ENCODE results near the gene SLC1A5. TPM values are rescaled to one million over a fixed set of nuclear protein-coding genes. Genes with fewer than 3 reads are reported as not detected.
A peak's percentile ranks its signal among the peaks of the same experiment; 100 is the strongest.

SLC1A5 gene
- total and polyA plus RNA-seq, 7 donors, result 3.2 to 12.6 (median 7.8) TPM

DNA sequence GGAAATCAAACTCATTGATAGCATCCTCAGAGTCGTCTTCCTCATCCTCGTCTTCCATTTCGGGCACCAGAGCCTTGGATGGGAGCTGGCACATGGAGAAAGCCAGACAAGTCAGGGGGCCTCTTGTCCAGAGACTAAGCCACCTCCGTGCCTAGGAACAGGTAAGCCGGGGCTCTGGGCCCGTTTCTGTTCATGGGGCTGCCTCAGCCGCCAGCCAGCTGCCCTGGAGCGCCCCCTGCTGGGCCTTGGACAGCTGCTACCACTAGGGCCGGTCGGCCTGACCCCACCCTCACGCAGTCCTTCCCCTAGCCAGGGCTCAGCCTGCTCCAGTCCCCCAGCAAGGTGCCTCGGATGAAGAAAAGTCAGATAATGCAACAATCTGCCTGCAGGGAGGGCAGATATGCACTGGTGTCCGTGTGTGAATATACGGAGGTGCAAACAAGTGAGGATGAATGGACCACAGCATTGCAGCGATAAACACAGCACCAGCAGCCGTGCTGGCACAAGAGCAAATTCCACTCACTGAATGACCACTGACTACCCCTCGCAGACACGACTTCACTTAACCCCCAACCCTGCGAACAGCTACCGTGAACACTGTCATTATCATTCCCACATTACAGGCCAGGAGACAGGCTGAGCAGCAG, 59.6 kb downstream of the SLC1A5 start:
- no peaks in the 10 kb centered on the region for H3K9me3 ChIP-seq
- ATAC-seq (peak; percentile 71 to 80 (median 74)), DNase-seq (peak; percentile 80 to 85)
- H3K4me3 ChIP-seq, result no peak overlapping the region
- H3K27me3 ChIP-seq (ENCODE audit: insufficient read depth in 3 of 3, low read length in 2 of 3), result no peaks in the 10 kb centered on the region
- intact Hi-C loops (cut with DNase I), result loop anchor here in 1 of 2 donors (2.0 kb wide), 1 partner anchor 16 kb away; no protein-coding TSS in a partner anchor
- H3K36me3 ChIP-seq (ENCODE audit: insufficient read depth in 1 of 2, low read depth in 1 of 2), result peaks cover 0 to 100% of the 10 kb centered on the region in 2 donors
- no peaks in the 10 kb centered on the region for H3K4me1 ChIP-seq
- WGBS, 3 donors, result 40 to 49% (median 41%) methylated on average over 20 of the region's 20 CpGs
- H3K27ac ChIP-seq, result no peak overlapping the region
- TF ChIP-seq, protein P1, sequence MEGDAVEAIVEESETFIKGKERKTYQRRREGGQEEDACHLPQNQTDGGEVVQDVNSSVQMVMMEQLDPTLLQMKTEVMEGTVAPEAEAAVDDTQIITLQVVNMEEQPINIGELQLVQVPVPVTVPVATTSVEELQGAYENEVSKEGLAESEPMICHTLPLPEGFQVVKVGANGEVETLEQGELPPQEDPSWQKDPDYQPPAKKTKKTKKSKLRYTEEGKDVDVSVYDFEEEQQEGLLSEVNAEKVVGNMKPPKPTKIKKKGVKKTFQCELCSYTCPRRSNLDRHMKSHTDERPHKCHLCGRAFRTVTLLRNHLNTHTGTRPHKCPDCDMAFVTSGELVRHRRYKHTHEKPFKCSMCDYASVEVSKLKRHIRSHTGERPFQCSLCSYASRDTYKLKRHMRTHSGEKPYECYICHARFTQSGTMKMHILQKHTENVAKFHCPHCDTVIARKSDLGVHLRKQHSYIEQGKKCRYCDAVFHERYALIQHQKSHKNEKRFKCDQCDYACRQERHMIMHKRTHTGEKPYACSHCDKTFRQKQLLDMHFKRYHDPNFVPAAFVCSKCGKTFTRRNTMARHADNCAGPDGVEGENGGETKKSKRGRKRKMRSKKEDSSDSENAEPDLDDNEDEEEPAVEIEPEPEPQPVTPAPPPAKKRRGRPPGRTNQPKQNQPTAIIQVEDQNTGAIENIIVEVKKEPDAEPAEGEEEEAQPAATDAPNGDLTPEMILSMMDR (IDR thresholded peaks at IDR 0.05), result peak; percentile 89

DNA sequence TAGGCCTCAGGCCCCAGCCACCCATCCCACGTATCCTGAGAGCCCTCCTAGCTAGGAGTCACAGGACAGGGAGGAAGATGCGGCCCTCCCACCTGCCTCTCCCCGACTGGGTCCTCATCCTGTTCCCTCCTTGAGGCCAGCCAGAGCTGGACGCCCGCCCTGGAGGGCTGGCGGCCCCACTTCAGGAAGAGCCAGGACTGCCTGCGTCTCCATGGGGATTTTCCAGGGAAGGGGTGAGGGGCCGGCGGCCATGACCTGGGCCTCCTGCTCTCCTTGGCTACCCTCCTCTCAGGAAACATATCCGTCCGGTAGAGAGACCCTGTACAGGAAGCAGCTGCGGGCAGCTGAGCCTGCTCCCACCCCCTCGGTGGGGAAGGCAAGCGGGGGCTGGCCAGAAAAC, 60.2 kb downstream of the SLC1A5 start:
- H3K4me1 ChIP-seq, result no peaks in the 10 kb centered on the region
- DNase-seq, result peak in 1 of 2 donors; percentile 56
- H3K36me3 ChIP-seq (ENCODE audit: insufficient read depth in 1 of 2, low read depth in 1 of 2), result peaks cover 2 to 100% of the 10 kb centered on the region in 2 donors
- WGBS, 3 donors, result 52 to 62% (median 62%) methylated on average over 14 of the region's 14 CpGs
- H3K9me3 ChIP-seq, result no peaks in the 10 kb centered on the region
- H3K4me3 ChIP-seq, result peak overlapping the region; percentile 15
- no peaks in the 10 kb centered on the region for H3K27me3 ChIP-seq (ENCODE audit: insufficient read depth in 3 of 3, low read length in 2 of 3)
- TF ChIP-seq, protein P1 (IDR thresholded peaks at IDR 0.05), result no peak
- no peak overlapping the region for H3K27ac ChIP-seq
- peak in 3 of 4 donors; percentile 16 to 22 (median 17) for ATAC-seq
- intact Hi-C loops (cut with DNase I), result loop anchor here in 1 of 2 donors (2.0 kb wide), 1 partner anchor 15 kb away; no protein-coding TSS in a partner anchor

DNA sequence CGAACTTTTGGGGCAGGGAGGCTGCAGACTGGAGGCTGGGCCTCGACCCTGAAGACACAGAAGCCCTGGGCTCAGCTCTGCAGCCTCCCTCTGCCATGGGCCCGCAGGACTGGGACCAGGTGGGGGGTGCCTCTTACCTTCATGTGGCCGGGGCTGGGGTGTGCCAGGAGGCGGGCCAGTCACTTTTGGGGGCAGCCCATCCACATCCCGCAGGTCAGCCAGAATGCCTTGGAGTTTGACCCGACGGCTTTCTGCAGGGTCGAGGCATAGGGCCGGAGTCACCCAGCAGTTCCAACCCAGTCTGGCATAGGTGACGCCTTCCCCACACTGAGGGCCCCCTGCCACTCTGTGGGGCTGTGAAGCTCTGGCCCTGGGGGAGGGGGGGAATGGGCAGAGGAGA, 60.6 kb downstream of the SLC1A5 start:
- Histone ChIP-seq H3K36me3 (ENCODE audit: insufficient read depth in 1 of 2, low read depth in 1 of 2) (peaks cover 4 to 100% of the 10 kb centered on the region in 2 donors), H3K27me3 (ENCODE audit: insufficient read depth in 3 of 3, low read length in 2 of 3) (no peaks in the 10 kb centered on the region), H3K27ac (no peak overlapping the region), H3K4me3 (peak overlapping the region; percentile 15), H3K9me3 (no peaks in the 10 kb centered on the region), H3K4me1 (no peaks in the 10 kb centered on the region)
- intact Hi-C loops (cut with DNase I), result loop anchor here in 1 of 2 donors (2.0 kb wide), 1 partner anchor 15 kb away; no protein-coding TSS in a partner anchor
- 73 to 82% (median 82%) methylated on average over 10 to 11 of the region's 11 CpGs for WGBS, 3 donors
- TF ChIP-seq, protein P1 (IDR thresholded peaks at IDR 0.05), result no peak
- peak in 1 of 4 donors; percentile 3 for ATAC-seq
- peak in 1 of 2 donors; percentile 50 for DNase-seq

DNA sequence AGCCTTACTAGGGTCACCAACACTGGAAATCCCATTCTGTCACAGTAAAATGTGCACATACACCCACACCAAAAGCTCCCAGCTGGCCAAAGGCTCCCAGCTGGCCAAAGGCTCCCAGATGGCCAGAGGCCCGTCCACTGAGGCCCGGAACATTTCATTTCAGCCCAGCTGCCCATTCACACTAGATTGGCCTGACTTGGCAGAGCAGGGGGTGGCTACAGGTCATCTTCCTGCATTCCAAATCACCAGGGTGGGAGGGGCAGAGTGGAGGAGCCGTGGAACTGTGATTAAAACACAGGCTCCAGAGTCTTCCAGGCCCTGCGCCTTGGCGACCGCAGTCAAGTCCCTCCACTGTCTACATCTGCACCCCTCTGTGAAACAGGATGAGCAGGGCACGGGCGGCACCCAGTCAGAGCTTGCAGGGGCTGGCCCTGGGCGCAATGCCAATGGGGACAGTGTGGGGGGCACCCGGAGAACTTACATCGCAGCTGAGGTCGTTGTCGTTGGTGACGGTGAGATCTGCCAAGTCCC, 61.4 kb downstream of the SLC1A5 start:
- Histone ChIP-seq H3K36me3 (ENCODE audit: insufficient read depth in 1 of 2, low read depth in 1 of 2) (peaks cover 9 to 100% of the 10 kb centered on the region in 2 donors), H3K4me1 (no peaks in the 10 kb centered on the region), H3K9me3 (no peaks in the 10 kb centered on the region), H3K27ac (no peak overlapping the region), H3K27me3 (ENCODE audit: insufficient read depth in 3 of 3, low read length in 2 of 3) (no peaks in the 10 kb centered on the region), H3K4me3 (no peak overlapping the region)
- ATAC-seq (no peak), DNase-seq (peak in 1 of 2 donors; percentile 44)
- intact Hi-C loops (cut with DNase I), result no loop called here
- 46 to 54% (median 52%) methylated on average over 14 of the region's 14 CpGs for WGBS, 3 donors
- TF ChIP-seq, protein P1 (IDR thresholded peaks at IDR 0.05), result no peak
